ENCODE results near the gene SPIN1.

DNA sequence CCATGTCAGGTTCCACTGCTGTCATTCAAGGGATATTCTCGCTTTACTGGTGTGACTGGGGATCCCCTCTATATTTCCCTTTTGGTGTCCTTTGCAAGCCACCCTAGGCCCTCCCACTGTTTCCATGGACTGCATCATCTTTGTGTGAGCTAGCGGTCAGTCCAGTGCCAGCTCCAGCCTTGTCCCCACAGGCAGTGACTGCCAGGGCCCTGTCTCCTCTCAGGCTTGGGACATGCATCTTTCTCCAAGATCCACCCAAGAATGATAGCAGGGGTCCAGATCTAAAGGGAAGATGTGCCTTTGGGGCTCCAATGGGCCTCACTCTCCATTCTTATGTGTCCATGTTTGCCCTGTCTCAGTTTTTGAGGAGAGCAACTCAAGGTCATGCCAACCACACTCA is 109.0 kb downstream of the SPIN1 start:
- TF ChIP-seq CTCF (conservative IDR thresholded peaks at IDR 0.05; ENCODE audit: low read length), result no peak
- TF ChIP-seq EZH2phosphoT487 (IDR thresholded peaks at IDR 0.05; ENCODE audit: borderline replicate concordance, low read depth, low read length), result no peak
